ENCODE data around the gene C6orf62.
"Not testable (repeated sequence)": the region's sequence is repeated elsewhere in the genome, so short reads cannot be mapped to it uniquely, and the experiment has no call there.

The C6orf62 gene

GRCh38 chr6:24721461-24722215 lies 2.7 kb upstream of the C6orf62 start:
- DNase-seq (ENCODE audit: low spot score), result peak; percentile 64

GRCh38 chr6:24720604-24721460 lies 1.9 kb upstream of the C6orf62 start:
- DNase-seq (ENCODE audit: low spot score), result peak; percentile 97
- in situ Hi-C loops (cut with MboI; ENCODE audit: low sequenced_read_pairs, unreplicated experiment), result no loop called here
- no peak for TF ChIP-seq CTCF (IDR thresholded peaks at IDR 0.05; ENCODE audit: borderline replicate concordance, control extremely low read depth, extremely low read depth, insufficient read depth, missing control alignments)

More at GRCh38 chr6:24721461-24722215, 2.7 kb upstream of the C6orf62 start:
- in situ Hi-C loops (cut with MboI; ENCODE audit: low sequenced_read_pairs, unreplicated experiment), result no loop called here
- TF ChIP-seq CTCF (IDR thresholded peaks at IDR 0.05; ENCODE audit: borderline replicate concordance, control extremely low read depth, extremely low read depth, insufficient read depth, missing control alignments), result no peak

- DNase-seq (ENCODE audit: low spot score), result peak; percentile 68
- in situ Hi-C loops (cut with MboI; ENCODE audit: low sequenced_read_pairs, unreplicated experiment), result no loop called here
- TF ChIP-seq CTCF (IDR thresholded peaks at IDR 0.05; ENCODE audit: borderline replicate concordance, control extremely low read depth, extremely low read depth, insufficient read depth, missing control alignments), result no peak
Measured at GRCh38 chr6:24720131-24720603, 1.2 kb upstream of the C6orf62 start.

- TF ChIP-seq CTCF (IDR thresholded peaks at IDR 0.05; ENCODE audit: borderline replicate concordance, control extremely low read depth, extremely low read depth, insufficient read depth, missing control alignments), result no peak
- no peak for DNase-seq (ENCODE audit: low spot score)
- in situ Hi-C loops (cut with MboI; ENCODE audit: low sequenced_read_pairs, unreplicated experiment), result no loop called here
Measured at GRCh38 chr6:24718449-24719124, 367 bp downstream of the C6orf62 start.

- DNase-seq (ENCODE audit: low spot score); in situ Hi-C loops (cut with MboI; ENCODE audit: low sequenced_read_pairs, unreplicated experiment): not testable (repeated sequence)
Measured at GRCh38 chr6:24716602-24717148, 2.3 kb downstream of the C6orf62 start.

- no peak for TF ChIP-seq CTCF (IDR thresholded peaks at IDR 0.05; ENCODE audit: borderline replicate concordance, control extremely low read depth, extremely low read depth, insufficient read depth, missing control alignments)
- no peak for DNase-seq (ENCODE audit: low spot score)
- in situ Hi-C loops (cut with MboI; ENCODE audit: low sequenced_read_pairs, unreplicated experiment), result no loop called here
Measured at GRCh38 chr6:24710519-24711303, 8.2 kb downstream of the C6orf62 start.
